GM15510 (cell line): ENCODE measurements around the gene GALNT14.

ENCODE experiments used
- POLR2A ChIP-seq: IDR thresholded peaks from 3 replicates; pipeline ENCODE4 v1.6.1; 2011; ENCODE audit warnings: borderline replicate concordance; ENCODE audit not compliant: insufficient read length; ENCODE audit errors: extremely low read depth

GALNT14 gene

DNA sequence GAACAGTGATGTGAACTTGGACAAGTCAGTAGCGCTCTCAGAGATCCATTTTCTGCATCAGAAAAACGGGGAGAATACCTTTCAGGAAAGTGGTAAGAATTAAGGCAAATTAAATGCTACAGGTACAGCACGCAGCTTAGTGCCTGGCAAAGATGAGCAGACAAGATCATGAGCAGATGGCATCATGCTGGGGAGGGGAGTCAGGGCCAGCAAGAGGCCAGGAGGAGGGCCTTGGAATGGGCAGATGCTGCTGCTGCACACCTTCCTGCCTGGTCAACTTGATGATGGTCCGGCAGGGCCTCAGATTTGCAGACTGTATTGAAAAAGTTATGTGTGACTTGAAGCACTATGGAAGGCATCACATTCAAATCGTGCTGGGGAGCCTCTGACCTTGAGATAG, 72.9 kb downstream of the GALNT14 start:
- TF ChIP-seq POLR2A: no peak

DNA sequence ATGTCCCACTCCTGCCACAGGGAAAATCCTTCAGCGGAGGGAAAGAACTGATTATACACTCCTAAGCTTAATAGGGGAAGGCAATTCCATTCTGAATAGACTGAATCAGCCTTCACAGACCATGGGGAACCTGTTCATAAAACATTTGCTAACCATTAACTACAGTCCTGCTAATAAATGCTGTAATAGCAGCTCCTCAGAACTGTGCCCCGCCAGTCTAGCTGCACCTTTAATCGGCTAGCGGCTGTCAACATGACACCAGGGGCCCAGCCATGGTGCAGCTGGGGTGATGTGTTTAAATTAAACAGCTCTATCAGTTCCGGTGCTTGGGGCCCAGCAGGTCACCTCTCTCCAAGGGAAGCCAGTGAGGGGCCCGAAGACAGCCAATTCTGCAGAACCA, 77.8 kb downstream of the GALNT14 start:
- TF ChIP-seq POLR2A: no peak

DNA sequence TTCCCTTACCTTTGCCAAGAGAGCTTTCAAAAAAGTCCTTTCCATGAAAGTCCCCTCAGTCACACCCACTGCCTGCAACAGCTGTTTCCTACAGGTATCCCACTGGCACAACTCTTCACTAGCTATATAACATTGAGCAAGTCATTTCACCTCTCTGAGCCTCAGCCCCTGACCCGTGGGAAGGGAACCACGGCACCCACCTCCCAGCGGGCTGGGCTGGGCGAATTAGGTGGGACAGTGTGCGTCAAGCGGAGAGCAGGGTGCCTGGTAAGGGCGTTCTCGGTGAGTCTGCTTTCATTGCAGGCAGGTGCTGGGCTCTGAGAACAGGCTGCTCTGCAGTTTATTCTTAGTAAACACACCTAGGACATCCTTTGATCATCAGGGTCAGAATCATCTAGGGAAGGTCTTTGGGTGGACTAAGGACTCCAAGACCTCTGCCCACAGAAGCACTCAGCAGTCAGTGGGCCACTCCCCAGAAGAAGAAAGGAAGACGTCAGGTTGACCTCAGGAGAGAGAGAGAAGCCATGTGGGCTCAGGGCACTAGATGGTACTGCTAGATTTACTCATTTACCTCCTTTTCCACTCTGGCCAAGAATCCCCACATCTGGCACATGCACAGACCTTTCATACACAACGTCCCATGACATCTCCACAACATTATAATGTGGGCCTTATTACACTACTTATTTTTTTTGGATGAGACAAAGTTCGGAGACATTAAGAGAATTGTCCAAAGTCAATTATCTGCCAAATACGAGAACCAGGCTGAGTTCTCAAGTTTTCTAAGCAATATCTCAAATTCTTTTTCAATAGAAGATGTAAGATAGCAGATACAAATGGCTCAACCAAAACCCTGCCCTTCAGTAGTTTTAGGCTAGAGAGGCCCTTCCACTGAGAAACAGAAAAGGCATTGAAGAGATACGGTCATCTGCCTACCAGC, 79.9 kb downstream of the GALNT14 start:
- TF ChIP-seq POLR2A: no peak

DNA sequence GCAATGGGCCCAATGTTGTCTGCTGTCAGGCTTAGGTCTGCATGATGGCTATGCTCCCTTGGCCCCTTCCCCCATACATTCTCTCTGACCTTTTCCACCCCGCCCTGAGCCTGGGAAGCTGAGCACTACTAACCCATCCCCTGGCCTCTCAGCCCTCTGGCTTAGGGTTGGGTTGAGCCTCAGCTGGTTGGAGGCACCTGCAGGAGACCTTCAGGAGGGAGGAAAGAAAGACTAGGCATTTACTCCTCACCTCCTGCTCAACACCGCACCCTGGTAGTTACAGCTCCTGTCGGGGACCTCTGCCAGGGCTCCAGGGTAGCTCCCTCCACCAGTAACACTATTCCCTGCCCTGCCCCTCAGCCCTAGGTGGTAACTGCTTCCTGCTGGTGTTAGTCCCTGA, 80.5 kb downstream of the GALNT14 start:
- no peak for TF ChIP-seq POLR2A

DNA sequence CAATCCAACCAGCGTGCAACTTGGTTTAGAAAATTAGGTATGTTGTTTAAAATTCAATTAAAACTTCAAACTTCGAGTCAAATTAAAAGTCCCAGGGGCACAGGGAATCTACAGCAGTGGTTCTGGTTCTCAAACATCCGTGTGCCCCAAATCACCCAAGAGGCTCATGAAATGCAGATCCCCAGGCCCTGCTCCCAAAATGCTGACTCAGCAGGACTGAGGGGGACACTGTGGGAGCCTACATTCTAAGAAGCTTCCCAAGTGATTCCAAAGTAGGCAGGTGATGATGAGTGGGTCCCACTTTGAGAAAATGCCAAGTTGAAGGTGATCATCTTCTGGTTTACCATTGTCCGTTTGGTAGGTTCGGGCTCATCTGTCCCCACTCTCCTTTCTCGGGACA, 82.3 kb downstream of the GALNT14 start:
- TF ChIP-seq POLR2A: no peak

DNA sequence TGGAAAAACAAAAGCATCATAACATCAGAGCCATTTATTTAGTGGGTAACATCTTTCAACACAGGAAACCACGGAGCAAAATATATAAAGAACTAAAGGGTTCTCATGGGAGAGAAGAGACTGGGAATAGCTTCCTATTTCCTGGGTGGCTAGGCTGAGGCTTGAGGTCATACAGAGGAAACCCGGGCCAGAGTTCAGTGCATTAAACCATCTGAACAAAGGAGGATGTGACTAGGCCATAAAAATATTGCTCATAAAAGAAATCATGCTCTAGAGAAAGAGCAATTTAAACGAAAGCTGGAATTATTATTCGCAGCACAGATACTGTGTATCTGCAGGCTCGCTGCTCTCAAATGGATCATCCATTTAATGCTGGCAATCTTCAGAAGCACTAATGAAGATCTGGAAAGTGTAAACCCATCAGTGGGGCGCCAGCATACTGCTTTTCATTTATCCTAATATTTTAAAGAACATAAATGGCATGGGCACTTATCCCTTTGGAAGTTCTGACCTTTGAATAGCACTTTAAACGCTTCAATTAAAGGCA, 83.3 kb downstream of the GALNT14 start:
- TF ChIP-seq POLR2A: no peak

DNA sequence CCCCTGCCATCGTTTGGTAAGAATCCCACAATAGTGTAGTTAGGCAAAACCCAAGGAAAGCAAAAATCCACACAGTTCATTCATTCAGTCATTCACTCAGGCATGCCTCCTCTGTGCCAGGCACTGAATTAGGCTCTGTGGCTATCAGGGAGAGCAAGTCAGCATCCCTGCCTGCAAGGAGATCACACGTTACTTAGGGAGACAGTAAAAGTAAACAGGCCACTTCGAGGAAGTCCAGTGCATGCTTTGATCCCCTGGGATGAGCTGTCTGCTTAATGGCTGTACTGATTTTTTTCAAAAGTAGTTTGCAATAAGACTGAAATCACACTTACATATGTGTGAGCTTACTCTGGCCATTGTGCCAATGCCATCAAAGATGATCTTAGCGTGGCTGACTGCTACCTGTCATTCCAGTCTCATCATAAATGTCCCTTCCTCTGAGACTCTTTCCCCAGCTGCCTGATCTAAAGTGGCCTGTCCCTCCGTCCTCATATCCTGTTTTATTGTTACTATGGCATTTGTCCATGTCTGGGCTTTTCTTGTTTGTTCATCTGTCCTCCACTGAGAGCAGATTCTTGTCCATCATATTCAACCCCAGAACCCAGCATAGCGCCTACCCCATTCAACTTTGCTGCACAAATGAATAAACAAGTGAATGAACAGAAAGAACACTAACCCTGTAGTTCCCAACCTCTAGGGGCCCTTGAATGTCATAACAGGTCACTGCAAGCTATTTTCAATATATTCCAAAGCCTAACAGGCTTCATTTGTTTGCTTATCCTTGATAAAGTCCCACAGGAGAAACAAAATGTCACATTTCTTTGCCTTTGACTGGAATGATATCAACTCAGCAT, 84.1 kb downstream of the GALNT14 start:
- no peak for TF ChIP-seq POLR2A

DNA sequence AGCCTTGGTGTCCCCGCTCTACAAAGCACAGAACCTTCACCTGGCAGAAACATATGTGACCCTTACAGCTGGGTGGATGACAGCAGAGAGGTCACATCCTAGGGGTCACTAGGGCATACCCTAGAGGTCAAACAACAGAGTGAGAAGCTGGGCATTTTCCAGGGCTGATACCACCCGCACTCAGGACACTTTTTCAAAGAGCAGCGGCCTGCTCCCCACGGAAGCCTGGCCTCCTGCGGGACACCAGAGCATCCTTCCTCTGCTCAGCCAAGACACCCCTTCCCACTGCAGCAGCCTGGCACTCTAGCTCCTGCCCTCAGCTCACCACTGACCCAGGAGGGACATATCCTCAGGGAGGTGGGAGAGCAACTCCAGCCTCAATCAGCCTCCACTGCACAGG, 86.0 kb downstream of the GALNT14 start:
- TF ChIP-seq POLR2A: no peak

DNA sequence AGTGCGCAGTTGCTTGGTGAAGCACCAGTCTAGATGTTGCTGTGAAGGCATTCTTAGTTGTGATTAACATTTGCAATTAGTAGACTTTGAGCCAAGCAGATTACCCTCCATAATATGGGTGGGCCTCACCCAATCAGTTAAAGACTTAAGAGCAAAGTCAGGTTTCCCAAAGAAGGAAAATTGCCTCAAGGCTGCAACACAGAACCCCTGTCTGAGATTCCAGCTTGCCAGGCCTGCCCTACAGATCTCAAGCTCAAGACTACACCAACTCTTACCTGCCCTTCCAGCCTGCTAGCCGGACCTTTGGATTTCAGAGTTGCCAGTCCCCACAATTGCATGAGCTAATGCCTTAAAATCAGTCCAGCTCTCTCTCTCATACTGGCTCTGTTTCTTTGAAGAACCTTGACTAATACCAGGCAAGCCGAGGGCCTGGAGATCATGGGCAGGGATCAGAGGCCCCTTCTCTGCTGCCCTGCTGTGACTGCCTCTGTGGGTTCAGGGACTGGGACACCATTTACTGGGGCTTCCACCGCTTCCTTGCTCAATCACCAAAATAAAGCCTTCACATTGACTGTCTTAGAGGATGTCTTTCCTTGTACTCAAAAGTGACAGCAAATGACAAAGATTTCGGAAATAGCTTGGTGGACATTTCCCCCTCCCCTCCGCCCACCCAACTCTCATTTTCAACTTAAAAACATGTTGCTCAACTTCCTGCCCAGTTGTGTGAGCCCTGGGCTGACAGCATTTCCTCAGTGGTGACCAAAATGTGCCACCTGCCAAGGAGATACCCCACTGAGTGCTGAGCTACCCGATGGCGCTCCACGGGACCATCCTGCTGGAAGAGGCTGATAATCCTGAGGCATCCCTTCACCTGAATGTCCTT, 86.7 kb downstream of the GALNT14 start:
- TF ChIP-seq POLR2A: no peak

DNA sequence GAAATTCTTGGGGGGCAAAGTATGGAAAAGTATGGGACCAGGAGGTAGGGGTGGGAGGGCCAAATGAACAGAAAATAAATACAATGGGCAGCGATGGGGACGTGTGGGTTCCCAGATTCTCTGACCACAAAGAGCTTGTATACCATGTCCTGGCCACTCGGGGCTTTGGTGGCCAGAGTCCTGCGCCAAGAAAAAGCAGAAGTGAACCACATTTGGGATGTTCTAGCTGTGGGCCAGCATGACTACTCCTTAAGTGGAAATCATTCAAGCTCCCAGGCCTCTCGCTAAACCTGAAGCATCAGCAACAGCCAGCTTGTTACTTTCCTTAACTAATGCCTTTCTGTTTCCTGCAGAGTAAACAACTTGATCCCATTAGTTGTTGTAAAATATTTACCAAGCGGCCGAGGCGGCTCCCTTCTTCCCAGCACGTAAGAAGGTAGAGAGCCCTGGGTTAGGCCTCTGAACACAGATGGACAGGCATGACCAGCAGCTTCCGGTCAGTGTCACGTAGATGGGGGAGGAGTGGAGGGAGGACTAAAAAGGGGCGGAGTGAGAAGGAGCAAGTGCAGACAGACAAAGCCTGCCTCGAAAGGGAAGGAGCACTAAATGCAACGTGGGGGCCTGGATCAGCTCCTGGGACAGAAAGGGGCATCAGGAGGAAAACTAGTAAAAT, 88.2 kb downstream of the GALNT14 start:
- TF ChIP-seq POLR2A: no peak

DNA sequence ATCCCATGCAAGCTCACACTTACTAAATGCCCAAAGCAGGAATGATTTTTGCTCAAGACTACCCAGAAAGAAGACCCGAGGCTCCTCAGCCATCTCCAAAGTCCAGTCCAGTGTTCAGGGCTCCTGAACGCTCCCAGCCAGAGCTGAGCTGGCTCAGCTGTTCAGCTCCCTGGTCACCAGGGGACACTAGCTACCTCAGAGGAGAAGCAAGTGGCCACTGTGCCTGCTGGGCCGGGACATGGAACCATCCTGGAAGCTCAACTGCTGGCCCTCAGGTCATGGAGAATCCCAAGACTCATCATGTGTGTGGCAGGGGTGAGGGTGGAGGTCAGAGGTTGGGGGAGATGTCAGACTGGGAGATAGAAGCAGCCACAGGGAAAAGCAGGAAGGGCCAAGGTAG, 89.0 kb downstream of the GALNT14 start:
- no peak for TF ChIP-seq POLR2A

DNA sequence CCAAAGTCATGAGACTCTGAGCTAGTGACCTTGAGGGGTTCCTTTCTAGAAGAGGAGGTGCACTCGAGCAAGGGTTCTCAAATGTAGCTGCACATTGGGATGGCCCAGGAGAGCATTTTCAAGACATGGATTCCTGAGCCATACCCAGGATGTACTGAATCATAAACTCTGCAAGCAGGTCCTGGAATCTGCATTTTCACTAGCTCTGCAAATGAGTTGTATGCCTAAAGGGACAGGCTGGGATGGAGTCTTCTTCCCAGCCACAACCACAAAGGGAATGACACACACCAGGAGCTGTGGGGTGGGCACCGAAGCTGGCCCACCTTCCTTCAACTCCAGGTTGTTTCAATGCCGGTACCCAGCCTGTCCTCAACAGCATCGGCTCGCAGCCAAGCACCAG, 90.6 kb downstream of the GALNT14 start:
- TF ChIP-seq POLR2A: no peak

DNA sequence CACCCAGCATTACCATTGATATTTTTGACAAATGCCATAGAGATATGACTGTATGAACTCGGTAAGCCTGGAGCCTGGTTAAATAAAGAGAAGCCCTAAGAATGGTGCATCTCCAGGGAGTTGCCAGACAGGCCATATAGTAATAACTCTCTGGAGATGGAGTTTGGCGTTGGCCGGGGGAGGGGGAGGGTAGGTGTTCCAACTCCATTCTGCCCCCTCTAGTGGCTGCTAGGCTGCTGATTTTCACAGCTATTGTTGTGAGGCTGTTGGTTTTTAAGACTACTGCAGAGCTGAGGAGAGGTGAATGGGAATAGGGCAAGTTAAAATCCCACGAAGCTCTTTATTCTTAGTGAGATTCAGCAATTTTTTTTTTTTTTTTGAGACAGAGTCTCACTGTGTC, 99.9 kb downstream of the GALNT14 start:
- TF ChIP-seq POLR2A: no peak

DNA sequence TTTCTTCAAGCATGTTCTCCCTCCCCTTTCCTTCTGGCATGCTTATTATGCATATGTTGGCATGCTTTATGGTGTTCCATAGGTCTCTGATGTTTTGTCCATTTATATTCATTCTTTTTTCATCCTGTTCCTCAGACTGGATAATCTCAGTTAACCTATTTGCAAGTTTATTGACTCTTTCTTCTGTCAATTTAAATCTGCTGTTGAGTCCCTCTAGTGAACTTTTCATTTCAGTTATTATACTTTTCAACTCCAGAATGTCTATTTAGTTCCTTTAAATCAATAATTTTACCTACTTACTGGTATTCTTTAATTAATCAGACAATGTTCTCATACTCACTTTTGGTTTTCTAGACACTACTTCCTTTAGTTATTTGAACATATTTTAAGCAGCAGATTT, 101.2 kb downstream of the GALNT14 start:
- no peak for TF ChIP-seq POLR2A
